G401 (cell line): Measurements from ENCODE around the gene ZNF316. TPM values are rescaled to one million over a fixed set of nuclear protein-coding genes. Genes with fewer than 3 reads are reported as not detected.
A peak's percentile ranks its signal among the peaks of the same experiment; 100 is the strongest.
"Not testable (repeated sequence)": the region's sequence is repeated elsewhere in the genome, so short reads cannot be mapped to it uniquely, and the experiment has no call there.

ENCODE experiments used
- DNase-seq: peaks from one replicate; pipeline ENCODE4 v3.0.0-alpha.2; 2015; ENCODE audit warnings: low spot score
- in situ Hi-C: cut with HindIII; loops from 2 replicates; pipeline ENCODE4 v1.10.0; 2016; ENCODE audit warnings: low sequenced_read_pairs, mixed read lengths
- total RNA-seq: library from RNA; depleted of rRNA; stranded (reverse); fragments of >200 nt; shearing (Covaris generic); gene quantifications from 2 replicates; pipeline ENCODE4 v1.2.3, GENCODE V29; 2014; rRNA removed

Gene ZNF316
- total RNA-seq, 1 experiment from 2014 or later, result 20.2 TPM

- DNase-seq, result no peak
- in situ Hi-C loops, result no loop called here
Observed at GRCh38 chr7:6655636-6656385, 18.7 kb downstream of the ZNF316 start.

GRCh38 chr7:6656413-6656812 lies 19.3 kb downstream of the ZNF316 start:
- in situ Hi-C loops, result no loop called here
- DNase-seq, result no peak

- in situ Hi-C loops, result no loop called here
- no peak for DNase-seq
Observed at GRCh38 chr7:6658618-6659345, 21.7 kb downstream of the ZNF316 start.

DNA sequence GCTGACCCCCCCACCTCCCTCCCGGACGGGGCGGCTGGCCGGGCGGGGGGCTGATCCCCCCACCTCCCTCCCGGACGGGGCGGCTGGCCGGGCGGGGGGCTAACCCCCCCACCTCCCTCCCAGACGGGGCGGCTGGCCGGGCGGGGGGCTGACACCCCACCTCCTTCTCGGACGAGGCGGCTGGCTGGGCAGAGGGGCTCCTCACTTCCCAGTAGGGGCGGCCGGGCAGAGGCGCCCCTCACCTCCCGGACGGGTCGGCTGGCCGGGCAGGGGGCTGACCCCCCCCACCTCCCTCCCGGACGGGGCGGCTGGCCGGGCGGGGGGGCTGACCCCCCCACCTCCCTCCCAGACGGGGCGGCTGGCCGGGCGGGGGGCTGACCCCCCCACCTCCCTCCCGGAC lies 33.7 kb downstream of the ZNF316 start:
- DNase-seq, in situ Hi-C loops: not testable (repeated sequence)

GRCh38 chr7:6675807-6676405 lies 38.8 kb downstream of the ZNF316 start:
- no peak for DNase-seq
- in situ Hi-C loops, result no loop called here

- in situ Hi-C loops, result no loop called here
Observed at GRCh38 chr7:6680146-6680545, 43.0 kb downstream of the ZNF316 start.

DNA sequence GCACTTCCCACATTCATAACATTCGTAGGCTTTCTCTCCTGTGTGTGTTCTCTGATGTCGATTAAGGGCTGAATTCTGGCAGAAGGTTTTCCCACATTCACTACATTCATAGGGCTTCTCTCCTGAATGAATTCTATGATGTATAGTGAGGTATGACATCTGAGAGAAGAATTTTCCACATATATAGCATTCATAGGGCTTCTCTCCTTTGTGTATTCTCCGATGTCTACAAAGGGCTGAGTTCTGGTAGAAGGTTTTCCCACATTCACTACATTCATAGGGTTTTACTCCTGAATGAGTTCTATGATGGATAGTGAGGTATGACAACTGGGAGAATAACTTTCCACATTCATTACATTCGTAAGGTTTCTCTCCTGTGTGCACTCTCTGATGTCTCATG lies 54.0 kb downstream of the ZNF316 start:
- in situ Hi-C loops, result no loop called here
- DNase-seq, result no peak

More at GRCh38 chr7:6680146-6680545, 43.0 kb downstream of the ZNF316 start:
- no peak for DNase-seq

DNA sequence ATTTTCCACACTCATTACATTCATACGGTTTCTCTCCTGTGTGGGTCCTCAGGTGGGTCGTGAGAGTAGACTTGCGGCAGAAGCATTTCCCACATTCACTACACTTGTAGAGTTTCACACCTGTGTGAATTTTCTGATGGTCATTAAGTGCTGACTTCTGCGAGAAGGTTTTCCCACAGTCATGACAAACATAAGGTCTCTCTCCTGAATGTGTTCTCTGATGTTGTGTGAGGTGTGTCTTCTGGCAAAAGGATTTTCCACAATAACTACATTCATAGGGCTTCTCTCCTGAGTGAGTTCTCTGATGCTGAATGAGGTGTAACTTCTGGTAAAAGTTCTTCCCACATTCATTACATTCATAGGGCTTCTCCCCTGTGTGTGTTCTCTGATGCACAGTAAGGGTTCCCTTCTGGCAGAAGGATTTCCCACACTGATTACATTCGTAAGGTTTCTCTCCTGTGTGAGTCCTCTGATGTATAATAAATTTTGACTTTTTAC lies 54.5 kb downstream of the ZNF316 start:
- in situ Hi-C loops, result no loop called here
- no peak for DNase-seq

DNA sequence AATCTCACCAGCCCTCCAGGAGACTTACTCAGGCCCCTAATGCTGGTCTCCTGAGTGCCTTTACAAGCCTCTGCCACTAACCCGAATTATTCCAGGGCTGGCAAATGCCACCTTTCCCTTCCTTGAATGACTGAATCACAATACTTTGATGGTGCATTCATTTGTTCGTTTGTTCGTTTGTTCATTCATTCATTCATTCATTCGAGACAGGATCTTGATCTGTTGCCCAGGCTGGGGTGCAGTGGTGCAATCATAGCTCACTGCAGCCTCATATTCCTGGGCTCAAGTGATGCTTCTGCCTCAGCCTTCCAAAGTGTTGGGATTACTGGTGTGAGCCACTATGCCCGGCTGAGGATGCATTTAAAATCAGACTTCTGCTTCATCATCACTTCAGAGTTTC lies 63.7 kb downstream of the ZNF316 start:
- no peak for DNase-seq
- in situ Hi-C loops, result no loop called here

- DNase-seq, result peak; percentile 2
- in situ Hi-C loops, result no loop called here
Observed at GRCh38 chr7:6701860-6702259, 64.7 kb downstream of the ZNF316 start.

Other genes with a start within 250 kb of the ZNF316 start
- 7.8 and 8.7 TPM in 2 replicates for gene DAGLB, start 189.4 kb upstream of the ZNF316 start, total RNA-seq
- 74.5 and 105 TPM in 2 replicates for gene KDELR2, start 153.2 kb upstream of the ZNF316 start, total RNA-seq
- gene GRID2IP, start 85.9 kb upstream of the ZNF316 start, total RNA-seq, result 0.44 TPM in 1 of 2 replicates, not detected in the other
- 65.5 and 66.3 TPM in 2 replicates for gene ZDHHC4, start 59.9 kb upstream of the ZNF316 start, total RNA-seq
- gene INTS15, start 47.3 kb upstream of the ZNF316 start, total RNA-seq, result 24.5 and 33.1 TPM in 2 replicates
- gene ZNF853, start 21.7 kb upstream of the ZNF316 start, total RNA-seq, result 12.1 and 16.6 TPM in 2 replicates
- gene ZNF12, start 69.6 kb downstream of the ZNF316 start, total RNA-seq, result 12.0 and 12.8 TPM in 2 replicates
- 0.80 and 6.6 TPM in 2 replicates for gene RSPH10B2, start 116.8 kb downstream of the ZNF316 start, total RNA-seq
- gene CCZ1B, start 189.0 kb downstream of the ZNF316 start, total RNA-seq, result 35.8 and 38.3 TPM in 2 replicates